Stimulated activated CD8-positive, alpha-beta memory T cell treated with anti-CD3 and anti-CD28 coated beads, Interleukin-15, amount 100 ng/mL, for 1 hour (primary cell): ENCODE measurements around the gene CAMK1.

ENCODE experiments used
- DNase-seq: peaks from one replicate; pipeline ENCODE4 v3.0.0-alpha.2; 2020; ENCODE audit warnings: low read depth

The CAMK1 gene

DNA sequence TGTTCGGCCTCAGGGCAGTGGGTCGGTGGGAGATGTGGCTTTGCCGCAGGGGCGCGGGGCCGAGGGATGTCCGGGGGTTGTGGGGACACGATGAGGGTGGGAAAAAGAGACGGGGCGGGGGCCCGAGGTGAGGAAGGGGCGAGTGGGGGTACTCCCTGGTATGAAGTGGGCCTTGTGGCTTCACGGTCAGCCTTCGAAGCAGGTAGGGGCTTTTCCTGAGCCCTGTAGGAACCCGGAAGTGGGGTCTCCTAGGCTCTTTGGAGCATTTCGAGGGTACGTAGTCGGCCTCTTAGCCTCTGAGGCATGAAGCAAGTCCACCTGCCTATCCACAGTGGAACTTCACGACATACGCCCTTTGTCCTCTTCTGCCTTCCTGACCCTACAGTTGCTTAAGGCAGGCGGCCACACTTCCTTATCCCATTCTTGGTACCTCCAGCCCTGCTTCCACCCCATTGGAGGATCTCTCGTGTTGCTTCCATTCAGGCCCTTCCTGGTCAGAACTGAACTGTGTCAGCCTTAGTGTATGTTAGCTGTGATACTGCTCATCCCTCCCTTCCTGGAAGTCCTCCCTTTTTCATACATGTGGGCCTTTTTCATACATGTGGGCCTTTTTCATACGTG lies 23.5 kb upstream of the CAMK1 start:
- no peak for DNase-seq

- peak; percentile 87 for DNase-seq
Observed at GRCh38 chr3:9792405-9793160, 22.8 kb upstream of the CAMK1 start, which contains the start of the genes ARPC4 and TADA3. ARPC4 (plus strand) TSS chr3:9793082; CDS start chr3:9793122, 40 bp downstream. TADA3 (minus strand) TSS chr3:9792473; CDS start chr3:9791466, 1,007 bp downstream.

DNA sequence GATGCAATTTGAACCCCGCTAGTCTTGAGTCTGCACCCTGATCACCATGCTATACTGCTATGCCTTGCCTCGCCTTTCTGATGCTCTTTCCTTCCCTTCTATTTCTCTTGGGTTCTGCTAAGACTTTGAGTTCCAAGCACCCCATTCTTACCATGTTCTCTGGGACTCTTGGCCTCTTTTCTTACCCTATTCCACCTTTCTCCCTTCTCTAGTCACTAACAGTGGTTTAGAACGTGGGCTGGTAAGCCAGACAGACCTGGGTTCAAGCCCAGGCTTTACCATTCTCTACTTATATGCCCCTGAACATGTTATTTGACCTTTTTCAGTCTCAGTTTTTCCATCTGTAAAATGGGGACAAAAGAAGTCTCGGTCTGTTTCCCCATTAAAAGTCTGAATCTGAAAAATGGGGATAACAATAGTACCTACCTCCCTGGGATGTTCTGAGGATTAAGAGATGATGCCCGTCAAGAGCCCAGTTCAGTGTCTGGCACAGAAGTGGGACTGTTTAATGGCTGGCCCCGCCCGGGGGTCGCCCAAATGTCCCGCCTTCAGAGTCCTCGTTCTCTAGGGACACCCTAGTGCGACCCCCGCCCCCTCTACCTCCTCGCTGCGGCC lies 22.1 kb upstream of the CAMK1 start:
- DNase-seq: no peak

GRCh38 chr3:9791127-9791526 lies 21.4 kb upstream of the CAMK1 start:
- no peak for DNase-seq

GRCh38 chr3:9787714-9788113 lies 18.0 kb upstream of the CAMK1 start:
- DNase-seq: no peak

- DNase-seq: no peak
Observed at GRCh38 chr3:9786825-9787669, 17.3 kb upstream of the CAMK1 start.

GRCh38 chr3:9786209-9786739 lies 16.5 kb upstream of the CAMK1 start:
- no peak for DNase-seq

GRCh38 chr3:9785602-9786001 lies 15.9 kb upstream of the CAMK1 start:
- no peak for DNase-seq

DNA sequence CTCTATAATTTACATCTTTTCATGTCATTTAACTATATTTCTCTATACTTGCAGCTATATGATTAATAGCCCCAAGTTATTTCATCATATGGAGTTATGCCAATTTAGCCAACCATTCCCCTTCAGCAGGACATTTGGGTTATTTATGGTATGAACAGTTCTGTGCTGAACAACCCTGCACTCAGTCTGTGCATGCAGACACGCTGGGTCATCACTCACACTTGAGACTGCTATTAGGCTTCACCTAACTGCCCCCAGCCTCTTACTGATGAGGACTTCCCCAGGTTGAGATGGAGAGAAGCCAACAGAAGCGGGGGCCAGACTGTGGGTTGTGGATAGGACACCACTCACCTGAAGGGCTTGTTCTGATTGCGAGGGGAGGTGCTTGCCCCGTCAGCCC lies 15.2 kb upstream of the CAMK1 start:
- DNase-seq: no peak

DNA sequence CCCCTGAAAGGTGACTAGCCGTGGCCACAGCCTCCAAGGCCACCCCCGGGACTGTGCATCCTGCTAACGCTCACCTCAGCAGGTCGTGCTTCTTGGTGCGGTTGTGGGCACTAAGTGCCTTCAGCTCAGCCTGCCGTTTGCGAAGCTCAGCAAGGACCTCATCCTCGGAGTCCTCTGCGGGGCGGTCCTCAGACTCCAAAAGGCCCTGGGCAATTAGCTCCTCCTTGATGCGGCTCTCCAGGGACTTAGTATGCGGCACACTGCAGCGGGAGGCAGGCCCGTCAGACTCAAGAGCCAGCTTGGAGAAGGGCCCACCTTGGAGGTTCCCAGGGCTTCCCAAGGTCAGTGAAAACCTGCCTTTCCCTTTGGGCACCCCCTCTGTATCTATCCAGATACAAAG lies 14.2 kb upstream of the CAMK1 start:
- no peak for DNase-seq

- DNase-seq: no peak
Observed at GRCh38 chr3:9782770-9783169, 13.0 kb upstream of the CAMK1 start.

- no peak for DNase-seq
Observed at GRCh38 chr3:9781978-9782603, 12.3 kb upstream of the CAMK1 start.

DNA sequence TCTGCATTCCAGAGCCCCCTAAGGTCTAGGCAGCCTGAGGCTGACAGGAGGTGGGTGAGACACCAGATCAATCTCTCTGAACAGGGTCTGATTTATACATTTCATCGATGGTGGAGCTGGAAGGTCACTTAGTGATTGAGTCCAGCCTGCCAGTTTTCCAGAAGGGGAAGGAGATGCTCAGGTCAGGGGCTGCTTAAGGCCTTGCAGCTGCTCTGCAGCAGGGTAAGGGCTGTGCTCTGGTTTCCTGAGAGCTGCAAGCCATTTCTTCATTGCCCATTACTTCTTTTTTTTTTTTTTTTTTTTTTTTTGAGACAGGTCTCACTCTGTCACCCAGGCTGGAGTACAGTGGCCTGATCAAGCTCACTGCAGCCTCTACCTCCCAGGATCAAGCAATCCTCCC lies 11.8 kb upstream of the CAMK1 start:
- DNase-seq: no peak

DNA sequence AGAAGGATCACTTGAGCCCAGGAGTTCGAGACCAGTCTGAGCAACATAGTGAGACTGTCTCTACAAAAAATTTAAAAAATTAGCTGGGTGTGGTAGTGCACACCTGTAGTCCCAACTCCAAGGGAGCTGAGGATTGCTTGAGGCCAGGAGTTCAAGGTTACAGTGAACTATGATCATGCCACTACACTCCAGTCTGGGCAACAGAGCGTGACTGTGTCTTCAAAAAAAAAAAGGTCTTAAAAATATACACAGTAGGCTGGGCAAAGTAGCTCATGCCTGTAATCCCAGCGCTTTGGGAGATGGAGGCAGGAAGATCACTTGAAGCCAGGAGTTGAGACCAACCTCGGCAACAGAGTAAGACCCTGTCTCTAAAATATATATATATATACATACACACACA lies 11.2 kb upstream of the CAMK1 start:
- no peak for DNase-seq

GRCh38 chr3:9780458-9780812 lies 10.7 kb upstream of the CAMK1 start:
- no peak for DNase-seq

- DNase-seq: no peak
Observed at GRCh38 chr3:9779721-9780457, 10.1 kb upstream of the CAMK1 start.

- no peak for DNase-seq
Observed at GRCh38 chr3:9779075-9779593, 9.4 kb upstream of the CAMK1 start.

DNA sequence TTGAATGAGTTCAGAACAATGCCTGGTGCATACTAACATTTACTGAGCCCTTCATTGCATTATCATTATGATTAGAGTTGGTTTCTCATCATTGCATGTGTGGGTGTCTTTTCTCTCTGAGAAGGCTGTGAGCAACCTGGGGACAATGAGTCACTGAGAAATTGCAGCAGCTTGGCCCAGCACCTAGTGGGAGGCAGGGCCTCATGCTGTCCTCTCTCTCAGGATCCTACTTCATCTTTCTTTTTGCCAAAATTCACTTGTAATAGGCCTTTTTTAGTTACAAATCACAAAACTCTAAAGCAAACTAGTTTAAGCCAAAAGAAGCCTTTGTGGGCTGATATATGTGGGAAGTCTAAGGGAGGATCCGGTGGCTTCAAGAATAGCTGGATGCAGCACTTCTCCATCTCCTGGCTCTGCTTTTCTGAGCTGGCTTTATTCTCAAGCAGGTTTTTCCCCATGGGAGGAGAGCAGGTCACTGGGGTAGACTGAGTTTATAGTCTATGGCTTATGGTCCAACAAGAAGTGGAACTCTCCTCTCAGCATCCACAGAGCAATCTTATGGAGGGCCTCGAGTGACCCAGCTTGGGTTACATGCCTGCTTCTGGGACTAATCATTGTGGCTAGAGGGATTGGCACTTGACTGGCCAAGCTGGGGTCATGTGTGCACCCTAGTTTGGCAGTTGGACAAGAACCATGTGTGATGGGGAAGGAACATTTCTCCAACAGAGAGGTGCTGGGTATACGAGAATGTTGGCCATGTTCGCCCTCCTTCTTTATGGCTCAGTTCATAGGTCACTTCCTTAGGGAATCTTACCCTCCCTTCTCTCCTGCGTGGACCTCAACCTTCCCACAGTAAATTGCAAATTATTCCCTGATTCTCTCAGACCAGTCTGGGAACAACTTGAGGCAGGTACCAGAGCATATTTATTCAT lies 8.7 kb upstream of the CAMK1 start:
- DNase-seq: no peak

DNA sequence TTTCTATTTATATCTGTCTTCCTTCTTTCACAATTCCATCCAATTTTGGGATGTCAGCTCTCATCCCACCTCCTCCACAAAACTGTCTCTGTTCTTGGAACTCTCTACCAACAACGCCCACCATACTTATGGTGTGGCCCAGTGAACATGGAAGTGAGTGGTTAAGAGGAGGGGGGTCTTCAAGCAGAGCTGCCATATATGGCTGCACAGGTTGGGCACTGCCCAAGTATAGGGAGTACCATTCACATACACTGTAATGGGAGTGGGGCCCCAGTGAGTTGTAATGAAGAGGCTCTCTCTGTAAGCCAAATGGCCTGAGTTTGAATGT lies 7.9 kb upstream of the CAMK1 start:
- no peak for DNase-seq
